IMR-90 (cell line): Measurements from ENCODE around the gene PLTP. TPM values are rescaled to one million over a fixed set of nuclear protein-coding genes. Genes with fewer than 3 reads are reported as not detected.

ENCODE experiments used
- ATAC-seq: fragments of 200-7000 bp; cut with Tn5 transposase; 2 replicates; pipeline ENCODE4 v1.9.1; 2020; ENCODE audit warnings: low read depth, mild to moderate bottlenecking, moderate library complexity
- BruUV-seq: library from RNA; stranded (reverse); fragments of 400-500 nt; replicated peaks from 2 replicates; lab custom pipeline; 2021; lab: Mats Ljungman, UMichigan
- CTCF ChIA-PET: fragments of 300-600 bp; formaldehyde crosslinking; extraction: SDS; loops from one replicate; lab custom pipeline; 2021; ENCODE audit warnings: antibody characterized with exemption; lab: Yijun Ruan, JAX
- POLR2A ChIA-PET: fragments of 300-600 bp; sonication (Branson Sonifier 250); formaldehyde crosslinking; loops from one replicate; lab custom pipeline; 2022; ENCODE audit warnings: antibody characterized with exemption; ENCODE audit not compliant: unreplicated experiment; lab: Charles Lee
- DNase-seq: peaks from one replicate; pipeline ENCODE4 v3.0.0; 2013
- H2AFZ ChIP-seq: replicated peaks from 2 replicates; pipeline ENCODE3; 2013; ENCODE audit warnings: low read length, mild to moderate bottlenecking; ENCODE audit not compliant: poor library complexity
- H2AK5ac ChIP-seq: 2 replicates; pipeline ENCODE4 v1.6.1; 2013; ENCODE audit warnings: low read depth, low read length, inconsistent platforms
- H2AK9ac ChIP-seq: replicated peaks from 2 replicates; pipeline ENCODE3; 2013; ENCODE audit warnings: mild to moderate bottlenecking, low read depth, low read length, moderate library complexity; ENCODE audit not compliant: poor library complexity
- H2BK120ac ChIP-seq: 2 replicates; pipeline ENCODE4 v1.6.1; 2013; ENCODE audit warnings: low read depth, low read length, inconsistent platforms
- H2BK15ac ChIP-seq: 3 replicates; pipeline ENCODE4 v1.6.1; 2013; ENCODE audit warnings: low read depth, low read length, inconsistent platforms
- H2BK20ac ChIP-seq: 2 replicates; pipeline ENCODE4 v1.6.1; 2013; ENCODE audit warnings: low read depth, mild to moderate bottlenecking, inconsistent platforms, low read length, moderate library complexity
- H2BK5ac ChIP-seq: 2 replicates; pipeline ENCODE4 v1.6.1; 2013; ENCODE audit warnings: mild to moderate bottlenecking, low read depth, low read length, inconsistent platforms; ENCODE audit not compliant: poor library complexity, severe bottlenecking
- H3K14ac ChIP-seq: replicated peaks from 2 replicates; pipeline ENCODE4 v1.6.1; 2013; ENCODE audit warnings: low read depth, low read length, inconsistent platforms
- H3K18ac ChIP-seq: 2 replicates; pipeline ENCODE4 v1.6.1; 2013; ENCODE audit warnings: low read depth, low read length, control low read depth
- H3K23ac ChIP-seq: 2 replicates; pipeline ENCODE4 v1.6.1; 2013; ENCODE audit warnings: low read depth, low read length, inconsistent platforms
- H3K27ac ChIP-seq: 2 replicates; pipeline ENCODE4 v1.5.1; 2013; ENCODE audit warnings: mild to moderate bottlenecking, control low read depth, low read length; ENCODE audit not compliant: insufficient read depth
- H3K27me3 ChIP-seq: 2 replicates; pipeline ENCODE4 v1.6.1; 2013; ENCODE audit warnings: low read length; ENCODE audit not compliant: control insufficient read depth, insufficient read depth
- H3K36me3 ChIP-seq: 2 replicates; pipeline ENCODE4 v1.6.1; 2013; ENCODE audit warnings: low read length, mixed read lengths; ENCODE audit not compliant: control insufficient read depth, insufficient read depth
- H3K4ac ChIP-seq: 2 replicates; pipeline ENCODE4 v1.6.1; 2013; ENCODE audit warnings: low read depth, low read length, inconsistent platforms
- H3K4me1 ChIP-seq: 2 replicates; pipeline ENCODE4 v1.6.1; 2013; ENCODE audit warnings: low read length, mixed read lengths; ENCODE audit not compliant: control insufficient read depth, insufficient read depth
- H3K4me2 ChIP-seq: 2 replicates; pipeline ENCODE4 v1.6.1; 2013; ENCODE audit warnings: low read depth, mild to moderate bottlenecking, control low read depth, low read length, moderate library complexity
- H3K4me3 ChIP-seq: 2 replicates; pipeline ENCODE4 v1.5.1; 2013; ENCODE audit warnings: low read depth, mild to moderate bottlenecking, control low read depth, low read length, moderate library complexity; ENCODE audit not compliant: insufficient read depth
- H3K56ac ChIP-seq: 2 replicates; pipeline ENCODE4 v1.6.1; 2013; ENCODE audit warnings: low read length, inconsistent platforms; ENCODE audit not compliant: insufficient read depth; ENCODE audit errors: extremely low read depth
- H3K79me1 ChIP-seq, 2 experiments: 2 replicates each; pipeline ENCODE4 v1.6.1; 2013; ENCODE audit warnings: low read length in 2 of 2, inconsistent platforms in 1 of 2, low read depth in 1 of 2
- H3K9ac ChIP-seq: 2 replicates; pipeline ENCODE4 v1.6.1; 2013; ENCODE audit warnings: low read depth, low read length, control low read depth
- H3K9me1 ChIP-seq: 2 replicates; pipeline ENCODE4 v1.6.1; 2013; ENCODE audit warnings: low read length, inconsistent platforms; ENCODE audit not compliant: insufficient read depth
- H3K9me3 ChIP-seq: 2 replicates; pipeline ENCODE4 v1.6.1; 2013; ENCODE audit warnings: low read length; ENCODE audit not compliant: control insufficient read depth, insufficient read depth
- H4K20me1 ChIP-seq: 2 replicates; pipeline ENCODE4 v1.6.1; 2013; ENCODE audit warnings: low read length, inconsistent platforms; ENCODE audit not compliant: insufficient read depth
- H4K5ac ChIP-seq: 2 replicates; pipeline ENCODE4 v1.6.1; 2013; ENCODE audit warnings: mild to moderate bottlenecking, low read depth, low read length, control low read depth
- H4K8ac ChIP-seq, 2 experiments: 2 replicates each; pipeline ENCODE4 v1.6.1; 2013; ENCODE audit warnings: low read depth in 2 of 2, low read length in 2 of 2, control low read depth in 1 of 2, inconsistent platforms in 1 of 2
- H4K91ac ChIP-seq: 2 replicates; pipeline ENCODE4 v1.6.1; 2013; ENCODE audit warnings: low read depth, low read length, inconsistent platforms; ENCODE audit not compliant: insufficient read depth
- BHLHE40 ChIP-seq: fragments of 150-350 bp; IDR thresholded peaks from 2 replicates; pipeline ENCODE4 v1.6.1; 2016; ENCODE audit warnings: mild to moderate bottlenecking, low read depth, low read length
- CEBPB ChIP-seq: IDR thresholded peaks from 2 replicates; pipeline ENCODE4 v1.6.1; 2012; ENCODE audit warnings: low read depth, low read length, improper control_type of control experiment
- CHD1 ChIP-seq: IDR thresholded peaks from 2 replicates; pipeline ENCODE4 v1.6.1; 2012; ENCODE audit warnings: low read depth, low read length, improper control_type of control experiment
- CTCF ChIP-seq: conservative IDR thresholded peaks from 2 replicates; pipeline ENCODE4 v1.5.1; 2012; ENCODE audit warnings: mild to moderate bottlenecking, low read depth, low read length, improper control_type of control experiment
- ELK1 ChIP-seq: fragments of 150-350 bp; IDR thresholded peaks from 2 replicates; pipeline ENCODE4 v1.6.1; 2016; ENCODE audit warnings: low read depth, mild to moderate bottlenecking, low read length, moderate library complexity, borderline replicate concordance
- FOS ChIP-seq: fragments of 150-350 bp; IDR thresholded peaks from 2 replicates; pipeline ENCODE4 v1.6.1; 2016; ENCODE audit warnings: low read depth, low read length
- MAFK ChIP-seq: IDR thresholded peaks from 2 replicates; pipeline ENCODE4 v1.6.1; 2012; ENCODE audit warnings: low read depth, low read length, improper control_type of control experiment
- MAZ ChIP-seq: IDR thresholded peaks from 2 replicates; pipeline ENCODE4 v1.6.1; 2012; ENCODE audit warnings: low read depth, mild to moderate bottlenecking, low read length, improper control_type of control experiment, moderate library complexity, borderline replicate concordance
- MXI1 ChIP-seq: IDR thresholded peaks from 2 replicates; pipeline ENCODE4 v1.6.1; 2012; ENCODE audit warnings: low read depth, mild to moderate bottlenecking, low read length, moderate library complexity, borderline replicate concordance
- NFE2L2 ChIP-seq: fragments of 150-350 bp; IDR thresholded peaks from 2 replicates; pipeline ENCODE4 v1.6.1; 2016; ENCODE audit warnings: low read depth, mild to moderate bottlenecking, low read length
- POLR2A ChIP-seq: IDR thresholded peaks from 2 replicates; pipeline ENCODE4 v1.6.1; 2012; ENCODE audit warnings: mild to moderate bottlenecking, low read depth, low read length
- RAD21 ChIP-seq: IDR thresholded peaks from 2 replicates; pipeline ENCODE4 v1.6.1; 2012; ENCODE audit warnings: low read length, improper control_type of control experiment
- RCOR1 ChIP-seq: IDR thresholded peaks from 2 replicates; pipeline ENCODE4 v1.6.1; 2012; ENCODE audit warnings: mild to moderate bottlenecking, low read length, improper control_type of control experiment; ENCODE audit not compliant: insufficient replicate concordance
- RFX5 ChIP-seq: IDR thresholded peaks from 2 replicates; pipeline ENCODE4 v1.8.0; 2012; ENCODE audit warnings: low read depth, mild to moderate bottlenecking, low read length, moderate library complexity
- SMC3 ChIP-seq: fragments of 150-350 bp; IDR thresholded peaks from 2 replicates; pipeline ENCODE4 v1.6.1; 2016; ENCODE audit warnings: low read depth, mild to moderate bottlenecking, antibody characterized with exemption, low read length, moderate library complexity
- USF2 ChIP-seq: fragments of 150-350 bp; IDR thresholded peaks from 2 replicates; pipeline ENCODE4 v1.6.1; 2017; ENCODE audit warnings: mild to moderate bottlenecking, antibody characterized with exemption, low read length, low read depth
- WGBS, 2 experiments: methylation state at CpG; one replicate each; pipeline versions ENCODE4 v1.1.5 to v1.1.7; 2013; ENCODE audit warnings: missing lambda C conversion rate in 2 of 2; ENCODE audit not compliant: insufficient read length in 1 of 2; ENCODE audit errors: extremely low coverage in 2 of 2; 5-methylcytosine and 5-hydroxymethylcytosine counted together
- dilution Hi-C: fragments of 300-500 bp; cut with HindIII; formaldehyde crosslinking; loops from one replicate; pipeline ENCODE4 v1.14.3; 2018; ENCODE audit warnings: low sequenced_read_pairs; ENCODE audit not compliant: unreplicated experiment
- in situ Hi-C: fragments of 300-500 bp; cut with MboI; formaldehyde crosslinking; loops from 3 replicates; pipeline ENCODE4 v1.14.3; 2019; ENCODE audit warnings: low sequenced_read_pairs, inconsistent platforms, mixed read lengths
- intact Hi-C: fragments of 100-400 bp; cut with micrococcal nuclease; formaldehyde crosslinking; loops from 2 replicates; pipeline ENCODE4 v1.10.0; 2022
- polyA plus RNA-seq, 3 experiments: library from polyadenylated mRNA; depleted of rRNA; stranded (reverse); fragments of >200 nt; gene quantifications; 2 replicates each; pipeline ENCODE4 v1.2.3, GENCODE V29; 2012; ENCODE audit warnings: low replicate concordance in 1 of 3
- total RNA-seq: library from RNA; depleted of rRNA; stranded (reverse); fragments of >200 nt; gene quantifications from 2 replicates; pipeline ENCODE4 v1.2.3, GENCODE V29; 2012

PLTP gene
- total and polyA plus RNA-seq, 2 of the 4 experiments (the other 2 are of a cell fraction), result 5.4 to 55.8 TPM

- Histone ChIP-seq H4K8ac (no peak overlapping the region), H3K56ac (no peak overlapping the region), H3K4me2 (no peak overlapping the region), H3K9ac (no peak overlapping the region), H4K5ac (no peak overlapping the region), H2BK15ac (no peak overlapping the region), H3K4ac (no peak overlapping the region), H3K4me1 (peaks cover 4% of the 10 kb centered on the region; the same call in 1 of the 2 replicates), H3K36me3 (peaks cover 36% of the 10 kb centered on the region), H2BK120ac (no peak overlapping the region), H4K91ac (no peak overlapping the region), H3K23ac (no peak overlapping the region), H3K9me1 (peaks cover 10% of the 10 kb centered on the region; the same call in 1 of the 2 replicates), H3K18ac (no peak overlapping the region), H3K4me3 (no peak overlapping the region), H3K14ac (no peak overlapping the region), H2BK5ac (no peak overlapping the region), H3K27ac (no peak overlapping the region), H3K9me3 (no peaks in the 10 kb centered on the region), H3K79me1 (peaks cover 10 to 51% of the 10 kb centered on the region in 2 experiments), H4K20me1 (peaks cover 5% of the 10 kb centered on the region; the same call in 1 of the 2 replicates), H2AK5ac (no peak overlapping the region), H3K27me3 (no peaks in the 10 kb centered on the region), H2BK20ac (no peak overlapping the region), H2AFZ (no peak overlapping the region), H2AK9ac (no peak overlapping the region)
- no peak for ATAC-seq
- in situ Hi-C loops (no loop called here), dilution Hi-C loops (no loop called here), intact Hi-C loops (no loop called here)
- WGBS, 2 experiments, result 100% methylated on average over 1 of the region's 2 CpGs; no CpG with 5 or more reads in 1 of the 2 experiments
- ChIA-PET POLR2A (no interaction called here), CTCF (no interaction called here)
- no peak for DNase-seq
- no TSS peak for BruUV-seq
- TF ChIP-seq RCOR1 (no peak), NFE2L2 (no peak), MAZ (no peak), FOS (no peak), SMC3 (no peak), POLR2A (no peak), CHD1 (no peak), ELK1 (no peak), MAFK (no peak), RFX5 (no peak), BHLHE40 (no peak), CTCF (no peak), MXI1 (no peak), USF2 (no peak), RAD21 (no peak), CEBPB (no peak)
These were observed 61.7 kb downstream of the PLTP start for GRCh38 chr20:45850238-45850637.
